Uterus (tissue), 4 donors: ENCODE results near the gene PZP. TPM values are rescaled to one million over a fixed set of nuclear protein-coding genes. Genes with fewer than 3 reads are reported as not detected.

Experiments
- DNase-seq, 2 donors: peaks; one replicate each; pipeline ENCODE4 v3.0.0-alpha.2; 2019 to 2020
- H3K27ac ChIP-seq, 2 donors: fragments of 200-600 bp; sonication (generic); 1 replicate in 1 of 2; 2 replicates in 1 of 2; pipeline ENCODE4 v1.5.1; 2016 to 2018
- H3K27me3 ChIP-seq, 2 donors: fragments of 200-600 bp; sonication (generic); one replicate each; pipeline ENCODE4 v1.5.1; 2018 to 2019; ENCODE audit warnings: control low read depth in 1 of 2
- H3K36me3 ChIP-seq, 2 donors: fragments of 200-600 bp; sonication (generic); one replicate each; pipeline ENCODE4 v1.5.1; 2019; ENCODE audit warnings: control low read depth in 1 of 2
- H3K4me1 ChIP-seq, 2 donors: fragments of 200-600 bp; sonication (generic); one replicate each; pipeline ENCODE4 v1.5.1; 2018 to 2019; ENCODE audit warnings: control low read depth in 1 of 2
- H3K4me3 ChIP-seq, 2 donors: fragments of 200-600 bp; sonication (generic); 1 replicate in 1 of 2; 2 replicates in 1 of 2; pipeline ENCODE4 v1.5.1; 2018 to 2019; ENCODE audit warnings: mild to moderate bottlenecking in 1 of 2
- H3K9me3 ChIP-seq, 2 donors: fragments of 200-600 bp; sonication (generic); one replicate each; pipeline ENCODE4 v1.5.1; 2019; ENCODE audit warnings: control low read depth in 1 of 2
- POLR2A ChIP-seq, 2 donors: fragments of 450-650 bp; IDR thresholded peaks; one replicate each; pipeline ENCODE4 v1.6.1; 2016; ENCODE audit warnings: antibody characterized with exemption in 2 of 2, mild to moderate bottlenecking in 1 of 2, moderate library complexity in 1 of 2
- intact Hi-C: fragments of 100-400 bp; cut with DNase I; formaldehyde crosslinking; loops from one replicate; pipeline ENCODE4 v1.15.1; 2023; ENCODE audit warnings: low total_unique reads
- total RNA-seq, 4 donors: library from RNA; depleted of rRNA in 3 of 4; stranded (reverse); fragments of >200 nt in 3 of 4; gene quantifications; one replicate each; pipeline versions ENCODE4 v1.1.0 to v1.2.4, GENCODE V29; 2014 to 2023
- TF ChIP-seq, protein P1 (sequence below), 4 experiments: fragments of 200-600 bp in 2 of 4; fragments of 450-650 bp in 2 of 4; sonication (generic) in 2 of 4; IDR thresholded peaks; one replicate each; pipeline ENCODE4 v1.5.1; 2016 to 2019; ENCODE audit warnings: antibody characterized with exemption in 4 of 4, mild to moderate bottlenecking in 2 of 4, moderate library complexity in 1 of 4
- donor health status: DM: yes; HTN: yes; CAD: no.

The PZP gene
- total RNA-seq, 4 donors from 2014 or later = 0.79 TPM; not detected in 3

DNA sequence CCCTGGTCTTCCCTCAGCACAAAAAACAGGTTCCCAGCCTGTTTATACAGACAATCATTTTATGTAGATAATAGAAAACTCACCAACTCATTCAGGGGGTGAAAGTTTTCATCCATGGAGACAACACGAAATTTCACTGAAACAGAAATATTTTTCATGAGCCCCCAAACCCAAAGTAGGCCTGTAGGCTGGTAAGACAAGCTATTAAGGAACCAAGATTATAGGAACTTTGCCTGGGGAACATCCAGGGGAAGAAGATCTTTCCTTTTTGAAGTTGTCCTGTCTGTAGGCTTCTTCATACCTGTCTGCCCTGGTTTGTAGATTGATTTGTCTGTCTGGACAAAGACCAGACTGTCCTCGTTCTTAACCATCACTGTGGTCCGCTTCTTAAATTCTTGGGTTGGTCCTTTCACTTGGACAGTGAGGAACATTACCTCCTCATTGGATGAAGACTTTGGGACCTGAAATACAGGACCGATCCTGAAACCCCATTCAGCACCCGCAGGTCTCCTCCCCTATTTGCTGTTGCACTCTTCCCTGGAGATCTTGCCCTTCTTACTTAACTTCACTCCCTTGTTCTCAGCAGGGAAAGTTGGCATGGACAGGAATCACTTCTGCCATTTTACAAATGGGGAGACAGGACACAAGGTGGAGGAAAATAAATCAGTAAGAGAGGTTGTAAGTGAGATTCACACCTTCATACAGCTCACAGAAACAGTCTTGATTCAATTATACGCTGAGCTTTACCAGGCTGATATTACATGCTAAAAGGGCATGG, 95.9 kb downstream of the PZP start:
- no peaks in the 10 kb centered on the region for H3K4me1 ChIP-seq
- no peaks in the 10 kb centered on the region for H3K36me3 ChIP-seq
- no peak for TF ChIP-seq POLR2A (IDR thresholded peaks at IDR 0.05)
- TF ChIP-seq, protein P1, sequence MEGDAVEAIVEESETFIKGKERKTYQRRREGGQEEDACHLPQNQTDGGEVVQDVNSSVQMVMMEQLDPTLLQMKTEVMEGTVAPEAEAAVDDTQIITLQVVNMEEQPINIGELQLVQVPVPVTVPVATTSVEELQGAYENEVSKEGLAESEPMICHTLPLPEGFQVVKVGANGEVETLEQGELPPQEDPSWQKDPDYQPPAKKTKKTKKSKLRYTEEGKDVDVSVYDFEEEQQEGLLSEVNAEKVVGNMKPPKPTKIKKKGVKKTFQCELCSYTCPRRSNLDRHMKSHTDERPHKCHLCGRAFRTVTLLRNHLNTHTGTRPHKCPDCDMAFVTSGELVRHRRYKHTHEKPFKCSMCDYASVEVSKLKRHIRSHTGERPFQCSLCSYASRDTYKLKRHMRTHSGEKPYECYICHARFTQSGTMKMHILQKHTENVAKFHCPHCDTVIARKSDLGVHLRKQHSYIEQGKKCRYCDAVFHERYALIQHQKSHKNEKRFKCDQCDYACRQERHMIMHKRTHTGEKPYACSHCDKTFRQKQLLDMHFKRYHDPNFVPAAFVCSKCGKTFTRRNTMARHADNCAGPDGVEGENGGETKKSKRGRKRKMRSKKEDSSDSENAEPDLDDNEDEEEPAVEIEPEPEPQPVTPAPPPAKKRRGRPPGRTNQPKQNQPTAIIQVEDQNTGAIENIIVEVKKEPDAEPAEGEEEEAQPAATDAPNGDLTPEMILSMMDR (IDR thresholded peaks at IDR 0.05) = no peak
- H3K27me3 ChIP-seq = no peaks in the 10 kb centered on the region
- H3K4me3 ChIP-seq = no peak overlapping the region
- peak overlapping the region; percentile 3 to 94 for H3K27ac ChIP-seq
- no peak for DNase-seq
- intact Hi-C loops = no loop called here
- H3K9me3 ChIP-seq = no peaks in the 10 kb centered on the region

GRCh38 chr12:9111525-9111924, 96.7 kb downstream of the PZP start:
- TF ChIP-seq, protein P1 (IDR thresholded peaks at IDR 0.05) = no peak
- no peak for TF ChIP-seq POLR2A (IDR thresholded peaks at IDR 0.05)
- no peaks in the 10 kb centered on the region for H3K36me3 ChIP-seq
- no peaks in the 10 kb centered on the region for H3K4me1 ChIP-seq
- H3K9me3 ChIP-seq = no peaks in the 10 kb centered on the region
- DNase-seq = no peak
- no peak overlapping the region for H3K4me3 ChIP-seq
- H3K27me3 ChIP-seq = no peaks in the 10 kb centered on the region
- intact Hi-C loops = no loop called here
- H3K27ac ChIP-seq = peak overlapping the region in 1 of 2 donors; percentile 94

- H3K27ac ChIP-seq = no peak overlapping the region
- TF ChIP-seq POLR2A (IDR thresholded peaks at IDR 0.05) = no peak
- TF ChIP-seq, protein P1 (IDR thresholded peaks at IDR 0.05) = no peak
- intact Hi-C loops = no loop called here
- no peaks in the 10 kb centered on the region for H3K9me3 ChIP-seq
- no peaks in the 10 kb centered on the region for H3K27me3 ChIP-seq
- no peak for DNase-seq
- no peaks in the 10 kb centered on the region for H3K36me3 ChIP-seq
- no peaks in the 10 kb centered on the region for H3K4me1 ChIP-seq
- H3K4me3 ChIP-seq = no peak overlapping the region
Observed at GRCh38 chr12:9109737-9110491, 98.3 kb downstream of the PZP start.

DNA sequence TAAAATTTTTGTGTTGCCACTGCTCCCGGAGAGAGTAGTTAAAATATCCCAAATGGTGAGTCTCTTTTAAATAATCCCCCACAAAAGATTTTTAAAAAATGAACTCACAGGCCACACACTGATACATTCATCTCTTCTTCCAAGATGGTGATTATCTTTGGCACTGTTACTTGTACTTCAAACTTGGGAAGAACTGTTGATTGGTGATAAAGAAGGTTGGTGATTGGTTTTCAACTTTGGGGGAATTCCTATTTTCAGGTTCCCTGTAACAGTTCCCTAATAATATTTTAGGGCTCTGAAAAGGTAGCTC, 99.0 kb downstream of the PZP start:
- no peak for TF ChIP-seq POLR2A (IDR thresholded peaks at IDR 0.05)
- TF ChIP-seq, protein P1 (IDR thresholded peaks at IDR 0.05) = no peak
- Histone ChIP-seq H3K9me3 (no peaks in the 10 kb centered on the region), H3K36me3 (no peaks in the 10 kb centered on the region), H3K4me1 (no peaks in the 10 kb centered on the region), H3K27ac (no peak overlapping the region), H3K4me3 (no peak overlapping the region), H3K27me3 (no peaks in the 10 kb centered on the region)
- no peak for DNase-seq
- intact Hi-C loops = no loop called here

DNA sequence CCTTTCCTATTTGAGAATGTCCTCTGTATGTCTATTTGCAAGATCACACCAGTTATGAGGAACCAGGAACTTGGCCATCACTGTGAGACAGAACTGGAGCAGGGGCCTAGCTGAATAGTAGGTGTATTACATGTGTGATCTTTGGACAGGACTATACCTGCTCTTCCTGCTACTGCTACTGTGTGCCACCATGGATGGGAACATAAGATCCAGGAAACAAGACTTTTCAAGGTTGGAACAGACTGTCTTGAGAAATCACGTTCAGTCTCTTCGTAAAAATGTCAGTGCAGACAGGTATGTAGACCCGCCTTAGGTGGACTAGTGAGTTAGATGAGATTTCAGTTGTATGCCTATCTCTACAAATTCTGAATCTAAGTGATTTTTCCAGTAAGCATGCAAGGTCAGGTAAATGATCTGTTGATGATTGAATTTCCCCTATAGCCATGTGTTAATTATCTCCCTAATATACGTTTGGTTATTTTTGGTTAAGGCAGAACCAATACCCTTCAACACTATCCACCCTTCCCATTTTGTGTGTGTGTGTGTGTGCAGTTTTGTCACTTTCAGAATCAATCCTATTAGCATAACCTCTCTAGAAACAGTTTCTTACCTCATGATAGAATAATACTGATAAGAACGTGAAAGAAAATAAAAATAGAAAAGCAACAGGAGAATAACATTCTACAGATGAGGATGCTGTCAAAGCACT, 99.5 kb downstream of the PZP start:
- no peak for DNase-seq
- intact Hi-C loops = no loop called here
- H3K4me3 ChIP-seq = no peak overlapping the region
- no peaks in the 10 kb centered on the region for H3K9me3 ChIP-seq
- H3K27ac ChIP-seq = no peak overlapping the region
- TF ChIP-seq, protein P1 (IDR thresholded peaks at IDR 0.05) = no peak
- no peak for TF ChIP-seq POLR2A (IDR thresholded peaks at IDR 0.05)
- H3K27me3 ChIP-seq = no peaks in the 10 kb centered on the region
- no peaks in the 10 kb centered on the region for H3K36me3 ChIP-seq
- H3K4me1 ChIP-seq = no peaks in the 10 kb centered on the region
